GM19240 (cell line): Measurements from ENCODE around the gene CCDC89.
"Not testable (repeated sequence)": the region's sequence is repeated elsewhere in the genome, so short reads cannot be mapped to it uniquely, and the experiment has no call there.

Source experiments
- DNase-seq: peaks from one replicate; pipeline ENCODE4 v3.0.0; 2011; ENCODE audit warnings: low spot score; ENCODE audit not compliant: insufficient read length

CCDC89 gene

GRCh38 chr11:85694385-85694980 is 8.5 kb upstream of the CCDC89 start:
- no peak for DNase-seq

GRCh38 chr11:85685125-85685819 is 723 bp downstream of the CCDC89 start:
- DNase-seq = no peak

GRCh38 chr11:85682330-85683305 is 3.4 kb downstream of the CCDC89 start:
- DNase-seq = peak; percentile 55

- DNase-seq = no peak
Measured at GRCh38 chr11:85680897-85681296, 5.1 kb downstream of the CCDC89 start.

- DNase-seq = no peak
Measured at GRCh38 chr11:85679576-85679975, 6.4 kb downstream of the CCDC89 start.

- DNase-seq = no peak
Measured at GRCh38 chr11:85673393-85673792, 12.6 kb downstream of the CCDC89 start.

GRCh38 chr11:85672105-85672902 is 13.7 kb downstream of the CCDC89 start:
- DNase-seq = no peak

GRCh38 chr11:85670949-85671663 is 14.9 kb downstream of the CCDC89 start:
- not testable (repeated sequence) for DNase-seq

- no peak for DNase-seq
Measured at GRCh38 chr11:85668157-85668556, 17.8 kb downstream of the CCDC89 start.

GRCh38 chr11:85666687-85667086 is 19.3 kb downstream of the CCDC89 start:
- no peak for DNase-seq

- no peak for DNase-seq
Measured at GRCh38 chr11:85665733-85666132, 20.3 kb downstream of the CCDC89 start.

- peak; percentile 79 for DNase-seq
Measured at GRCh38 chr11:85664615-85665481, 21.1 kb downstream of the CCDC89 start, which contains the start of gene CREBZF. Gene CREBZF (minus strand): TSS chr11:85665129. CDS start chr11:85664875, 254 bp downstream.

- peak; percentile 26 for DNase-seq
Measured at GRCh38 chr11:85663753-85664614, 22.0 kb downstream of the CCDC89 start.

- no peak for DNase-seq
Measured at GRCh38 chr11:85663080-85663752, 22.8 kb downstream of the CCDC89 start.

GRCh38 chr11:85661972-85662664 is 23.9 kb downstream of the CCDC89 start:
- DNase-seq = no peak

- no peak for DNase-seq
Measured at GRCh38 chr11:85658180-85658579, 27.8 kb downstream of the CCDC89 start.

GRCh38 chr11:85656777-85657176 is 29.2 kb downstream of the CCDC89 start:
- DNase-seq = no peak
